Glutamatergic neuron (in vitro differentiated cells): Measurements from ENCODE around the gene SMIM22. TPM values are rescaled to one million over a fixed set of nuclear protein-coding genes. Genes with fewer than 3 reads are reported as not detected.
"Not testable (repeated sequence)": the region's sequence is repeated elsewhere in the genome, so short reads cannot be mapped to it uniquely, and the experiment has no call there.

Experiments used
- DNase-seq: peaks from one replicate; pipeline ENCODE4 v3.0.0; 2022
- H3K27ac Mint-ChIP-seq: one replicate; pipeline ENCODE4 v1.8.0; 2020; ENCODE audit warnings: mild to moderate bottlenecking, mixed read lengths, inconsistent platforms; ENCODE audit not compliant: unreplicated experiment
- H3K27me3 Mint-ChIP-seq: one replicate; pipeline ENCODE4 v1.8.0; 2020; ENCODE audit warnings: mild to moderate bottlenecking, moderate library complexity, mixed read lengths, inconsistent platforms; ENCODE audit not compliant: unreplicated experiment
- H3K36me3 Mint-ChIP-seq: one replicate; pipeline ENCODE4 v1.8.0; 2020; ENCODE audit warnings: mild to moderate bottlenecking, mixed read lengths, inconsistent platforms; ENCODE audit not compliant: unreplicated experiment
- H3K4me1 Mint-ChIP-seq: one replicate; pipeline ENCODE4 v1.8.0; 2020; ENCODE audit warnings: mild to moderate bottlenecking, low read depth, mixed read lengths, inconsistent platforms; ENCODE audit not compliant: unreplicated experiment
- H3K4me3 Mint-ChIP-seq: one replicate; pipeline ENCODE4 v1.8.0; 2020; ENCODE audit warnings: mild to moderate bottlenecking, mixed read lengths, inconsistent platforms; ENCODE audit not compliant: unreplicated experiment
- H3K9me3 Mint-ChIP-seq: one replicate; pipeline ENCODE4 v1.8.0; 2020; ENCODE audit warnings: mild to moderate bottlenecking, moderate library complexity, mixed read lengths, inconsistent platforms; ENCODE audit not compliant: unreplicated experiment
- total RNA-seq: library from RNA; stranded (reverse); fragmentation: NEBNext Ultra II Directional; extraction: Animal tissue kit (Norgen Biotek cat#: 25700); gene quantifications from one replicate; pipeline ENCODE4 v1.2.1, GENCODE V29; 2021; ENCODE audit not compliant: unreplicated experiment
- TF ChIP-seq, protein P1 (sequence below): fragments of 200-600 bp; sonication (generic); IDR thresholded peaks from one replicate; pipeline ENCODE4 v1.5.0; 2021; ENCODE audit not compliant: partially characterized antibody, unreplicated experiment

Gene SMIM22
- total RNA-seq, 1 donor from 2014 or later, result not detected

DNA sequence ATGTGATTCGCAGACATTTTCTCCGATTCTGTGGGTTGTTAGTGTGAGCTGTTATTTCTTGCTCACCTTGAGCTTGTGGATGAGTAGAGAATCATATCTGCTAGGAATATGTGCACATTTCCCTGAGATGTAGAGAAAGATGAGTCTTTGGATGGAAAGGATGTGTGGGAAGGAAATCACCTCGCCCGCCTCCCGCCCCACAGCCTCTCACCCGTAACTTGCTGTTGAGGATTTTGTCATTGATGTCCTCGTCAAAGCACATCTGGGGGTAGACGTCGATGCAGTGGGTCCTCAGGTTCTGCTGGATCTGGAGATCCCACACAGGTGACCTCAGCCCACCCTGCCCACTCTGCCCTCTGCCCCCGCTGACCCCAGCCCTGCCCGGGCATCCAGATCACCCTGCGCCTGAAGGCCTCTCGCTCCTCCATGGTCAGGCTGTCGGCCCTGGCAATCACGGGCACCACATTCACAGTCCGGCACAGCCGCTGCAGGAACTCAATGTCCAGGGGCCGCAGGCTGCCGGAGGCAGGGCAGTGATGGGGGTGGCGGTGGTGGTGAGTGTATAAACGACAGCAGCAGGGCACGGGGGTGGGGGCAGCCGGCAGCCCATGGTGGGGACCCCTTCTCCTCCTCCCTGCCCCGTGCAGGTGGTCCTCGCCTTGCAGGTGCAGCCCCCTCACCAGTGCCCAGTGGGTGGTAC lies 11.8 kb upstream of the SMIM22 start:
- no peaks in the 10 kb centered on the region for H3K36me3 Mint-ChIP-seq
- no peaks in the 10 kb centered on the region for H3K9me3 Mint-ChIP-seq
- H3K27me3 Mint-ChIP-seq, result peaks cover 2% of the 10 kb centered on the region
- peaks cover 4% of the 10 kb centered on the region for H3K4me1 Mint-ChIP-seq
- H3K4me3 Mint-ChIP-seq, result no peak overlapping the region
- DNase-seq, result no peak
- H3K27ac Mint-ChIP-seq, result no peak overlapping the region
- TF ChIP-seq, protein P1, sequence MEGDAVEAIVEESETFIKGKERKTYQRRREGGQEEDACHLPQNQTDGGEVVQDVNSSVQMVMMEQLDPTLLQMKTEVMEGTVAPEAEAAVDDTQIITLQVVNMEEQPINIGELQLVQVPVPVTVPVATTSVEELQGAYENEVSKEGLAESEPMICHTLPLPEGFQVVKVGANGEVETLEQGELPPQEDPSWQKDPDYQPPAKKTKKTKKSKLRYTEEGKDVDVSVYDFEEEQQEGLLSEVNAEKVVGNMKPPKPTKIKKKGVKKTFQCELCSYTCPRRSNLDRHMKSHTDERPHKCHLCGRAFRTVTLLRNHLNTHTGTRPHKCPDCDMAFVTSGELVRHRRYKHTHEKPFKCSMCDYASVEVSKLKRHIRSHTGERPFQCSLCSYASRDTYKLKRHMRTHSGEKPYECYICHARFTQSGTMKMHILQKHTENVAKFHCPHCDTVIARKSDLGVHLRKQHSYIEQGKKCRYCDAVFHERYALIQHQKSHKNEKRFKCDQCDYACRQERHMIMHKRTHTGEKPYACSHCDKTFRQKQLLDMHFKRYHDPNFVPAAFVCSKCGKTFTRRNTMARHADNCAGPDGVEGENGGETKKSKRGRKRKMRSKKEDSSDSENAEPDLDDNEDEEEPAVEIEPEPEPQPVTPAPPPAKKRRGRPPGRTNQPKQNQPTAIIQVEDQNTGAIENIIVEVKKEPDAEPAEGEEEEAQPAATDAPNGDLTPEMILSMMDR, result no peak

DNA sequence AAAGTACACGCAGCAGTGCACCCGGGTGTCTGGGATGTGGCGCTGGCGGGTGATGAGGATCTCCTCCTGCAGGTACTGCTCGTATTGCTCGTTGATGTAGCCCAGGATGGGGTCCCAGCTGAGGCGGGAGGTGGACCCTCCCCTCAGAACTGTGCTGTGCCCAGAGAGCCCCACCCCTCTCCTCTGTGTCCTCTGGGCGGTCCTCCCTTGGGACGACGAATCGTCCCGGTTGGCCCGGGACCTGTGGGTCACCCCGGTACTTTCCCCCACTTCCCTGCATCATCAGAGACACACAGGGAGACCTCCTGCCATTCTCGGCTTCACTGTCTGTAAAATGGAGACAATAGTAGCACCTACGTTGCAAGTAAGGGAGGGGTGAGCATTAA lies 11.2 kb upstream of the SMIM22 start:
- TF ChIP-seq, protein P1, result no peak
- DNase-seq, result no peak
- H3K27me3 Mint-ChIP-seq, result peaks cover 4% of the 10 kb centered on the region
- no peaks in the 10 kb centered on the region for H3K36me3 Mint-ChIP-seq
- H3K4me3 Mint-ChIP-seq, result no peak overlapping the region
- H3K9me3 Mint-ChIP-seq, result no peaks in the 10 kb centered on the region
- no peak overlapping the region for H3K27ac Mint-ChIP-seq
- peaks cover 5% of the 10 kb centered on the region for H3K4me1 Mint-ChIP-seq

DNA sequence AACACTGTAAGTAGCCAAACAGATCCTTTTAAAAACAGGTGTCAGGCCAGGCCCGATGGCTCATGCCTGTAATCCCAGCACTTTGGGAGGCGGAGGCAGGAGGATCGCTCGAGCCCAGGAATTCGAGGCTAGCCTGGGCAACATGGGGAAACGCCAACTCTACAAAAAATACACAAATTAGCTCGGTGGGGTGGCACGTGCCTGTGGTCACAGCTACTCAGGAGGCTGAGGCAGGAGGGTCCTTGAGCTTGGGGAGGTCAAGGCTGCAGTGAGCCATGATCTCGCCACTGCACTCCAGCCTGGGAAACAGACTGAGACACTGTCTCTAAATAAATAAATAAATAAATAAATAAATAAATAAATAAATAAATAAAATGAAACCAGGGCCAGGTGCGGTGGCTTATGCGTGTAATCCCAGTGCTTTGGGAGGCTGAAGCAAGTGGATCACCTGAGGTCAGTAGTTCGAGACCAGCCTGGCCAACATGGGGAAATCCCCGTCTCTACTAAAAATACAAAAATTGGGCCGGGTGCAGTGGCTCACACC lies 10.7 kb upstream of the SMIM22 start:
- not testable (repeated sequence) for H3K27ac Mint-ChIP-seq, H3K4me1 Mint-ChIP-seq, H3K9me3 Mint-ChIP-seq, DNase-seq, H3K27me3 Mint-ChIP-seq, H3K4me3 Mint-ChIP-seq, H3K36me3 Mint-ChIP-seq

DNA sequence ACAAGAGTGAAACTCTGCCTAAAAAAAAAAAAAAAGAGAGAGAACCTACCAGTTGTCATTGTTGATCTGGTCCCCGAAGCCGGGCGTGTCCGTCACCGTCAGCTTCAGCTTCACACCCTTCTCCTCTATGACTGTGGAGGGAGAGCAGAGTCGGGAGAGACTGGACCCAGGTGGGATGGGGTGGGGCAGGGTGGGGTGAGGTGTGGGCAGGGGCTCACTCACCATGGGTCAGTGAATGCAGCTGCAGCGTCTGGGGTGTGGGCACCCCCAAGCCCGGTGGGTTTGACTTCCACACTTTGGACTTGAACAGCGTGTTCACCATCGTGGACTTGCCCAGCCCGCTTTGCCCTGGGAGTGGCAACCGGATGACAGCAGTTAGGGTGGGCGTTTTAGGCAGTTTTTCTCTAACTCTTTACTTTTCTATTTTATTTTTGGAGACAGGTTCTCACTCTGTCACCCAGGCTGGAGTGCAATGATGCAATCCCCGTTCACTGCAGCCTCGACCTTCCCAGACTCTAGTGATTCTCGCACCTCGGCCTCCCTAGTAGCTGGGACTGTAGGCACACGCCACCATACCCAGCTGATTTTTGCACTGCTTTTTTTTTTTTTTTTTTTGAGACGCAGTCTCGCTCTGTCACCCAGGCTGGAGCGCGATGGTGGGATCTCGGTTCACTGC lies 9.3 kb upstream of the SMIM22 start:
- TF ChIP-seq, protein P1, result no peak
- no peak overlapping the region for H3K4me3 Mint-ChIP-seq
- H3K4me1 Mint-ChIP-seq, result peaks cover 6% of the 10 kb centered on the region
- no peaks in the 10 kb centered on the region for H3K36me3 Mint-ChIP-seq
- H3K9me3 Mint-ChIP-seq, result no peaks in the 10 kb centered on the region
- peaks cover 5% of the 10 kb centered on the region for H3K27me3 Mint-ChIP-seq
- no peak overlapping the region for H3K27ac Mint-ChIP-seq
- DNase-seq, result no peak

DNA sequence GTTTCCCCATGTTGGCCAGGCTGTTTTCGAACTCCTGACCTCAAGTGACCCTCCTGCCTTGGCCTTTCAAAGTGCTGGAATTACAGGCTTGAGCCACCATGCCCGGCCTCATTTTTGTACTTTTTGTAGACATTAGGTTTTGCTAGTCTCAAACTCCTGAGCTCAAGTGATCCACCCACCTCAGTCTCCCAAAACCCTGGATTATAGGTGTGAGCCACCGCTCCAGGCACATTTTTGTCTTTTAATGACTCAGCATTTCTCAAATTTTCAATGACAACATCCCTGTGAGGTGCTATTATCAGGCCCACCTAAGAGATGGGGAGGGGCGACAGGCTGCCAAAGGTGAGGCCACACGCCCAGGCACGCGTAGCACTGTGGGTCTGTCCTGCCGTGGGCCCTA lies 8.1 kb upstream of the SMIM22 start:
- TF ChIP-seq, protein P1, result no peak
- no peak overlapping the region for H3K4me3 Mint-ChIP-seq
- H3K27me3 Mint-ChIP-seq, result peaks cover 5% of the 10 kb centered on the region
- H3K36me3 Mint-ChIP-seq, result no peaks in the 10 kb centered on the region
- peaks cover 9% of the 10 kb centered on the region for H3K4me1 Mint-ChIP-seq
- no peaks in the 10 kb centered on the region for H3K9me3 Mint-ChIP-seq
- H3K27ac Mint-ChIP-seq, result no peak overlapping the region
- no peak for DNase-seq
